ENCODE data around the gene DHFR2. TPM values are rescaled to one million over a fixed set of nuclear protein-coding genes. Genes with fewer than 3 reads are reported as not detected.

DHFR2 gene
- total and polyA plus RNA-seq, 9 of the 15 experiments (the other 6 are each of a cell fraction or from before 2014, with no cell fraction given) = 0.64 to 1.7 (median 1.4) TPM

GRCh38 chr3:94019659-94020058, 43.1 kb downstream of the DHFR2 start:
- intact Hi-C loops (cut with micrococcal nuclease) (no loop called here), in situ Hi-C loops (cut with MboI) (no loop called here)
- ChIA-PET CTCF (ENCODE audit: low intra/inter-chr PET ratio) (no interaction called here), POLR2A (no interaction called here)
- no peaks in the 10 kb centered on the region for H3K79me2 ChIP-seq (ENCODE audit: control insufficient read depth, insufficient read depth, low read length)
- no peak for TF ChIP-seq ZNF24 (IDR thresholded peaks at IDR 0.05)
- no peak for FAIRE-seq
- no peak overlapping the region for H3K4me2 ChIP-seq (ENCODE audit: insufficient read depth, low read length)
- H2AFZ ChIP-seq (ENCODE audit: low read depth, low read length) = no peak overlapping the region
- H3K4me1 ChIP-seq (replicated peaks in 1 of 2; ENCODE audit: control insufficient read depth in 2 of 2, insufficient read depth in 2 of 2, low read length in 2 of 2) = no peaks in the 10 kb centered on the region
- WGBS (ENCODE audit: insufficient coverage, low coverage, missing lambda C conversion rate) = 60% methylated on average over 1 of the region's 2 CpGs
- H3K27me3 ChIP-seq (ENCODE audit: control insufficient read depth in 2 of 2, insufficient read depth in 2 of 2, low read length in 2 of 2) = no peaks in the 10 kb centered on the region
- no peak for ATAC-seq
- H3K9me1 ChIP-seq (ENCODE audit: control insufficient read depth, insufficient read depth, low read length) = no peaks in the 10 kb centered on the region
- peaks cover 2% of the 10 kb centered on the region; the same call in 1 of the 3 replicates for H3K36me3 ChIP-seq (ENCODE audit: control insufficient read depth, insufficient read depth, low read length)
- no peak overlapping the region for H3K27ac ChIP-seq (ENCODE audit: extremely low read depth, low read depth, low read length)
- no peaks in the 10 kb centered on the region for H3K9me3 ChIP-seq (replicated peaks; ENCODE audit: control insufficient read depth, insufficient read depth, low read depth, low read length)
- H4K20me1 ChIP-seq (replicated peaks; ENCODE audit: control insufficient read depth, insufficient read depth, low read length) = no peaks in the 10 kb centered on the region
- H3K9ac ChIP-seq (ENCODE audit: insufficient read depth in 1 of 2, low read depth in 2 of 2, low read length in 2 of 2) = no peak overlapping the region
- no peak for DNase-seq (ENCODE audit: extremely low read depth in 1 of 4, low spot score in 3 of 4)
- no TSS peak for BruUV-seq (replicated peaks)
- no peak overlapping the region for H3K4me3 ChIP-seq

GRCh38 chr3:94015025-94015424, 47.7 kb downstream of the DHFR2 start:
- no peaks in the 10 kb centered on the region for H3K27me3 ChIP-seq (ENCODE audit: control insufficient read depth in 2 of 2, insufficient read depth in 2 of 2, low read length in 2 of 2)
- WGBS (ENCODE audit: insufficient coverage, low coverage, missing lambda C conversion rate) = 100% methylated on average over 1 of the region's 1 CpG
- no peaks in the 10 kb centered on the region for H3K9me3 ChIP-seq (replicated peaks; ENCODE audit: control insufficient read depth, insufficient read depth, low read depth, low read length)
- no peak for FAIRE-seq
- DNase-seq (ENCODE audit: extremely low read depth in 1 of 4, low spot score in 3 of 4) = no peak
- H2AFZ ChIP-seq (ENCODE audit: low read depth, low read length) = no peak overlapping the region
- H3K36me3 ChIP-seq (ENCODE audit: control insufficient read depth, insufficient read depth, low read length) = 0 out of 3 replicates have a peak, but pooled peaks cover 4% of the 10 kb centered on the region
- ChIA-PET CTCF (ENCODE audit: low intra/inter-chr PET ratio) (no interaction called here), POLR2A (no interaction called here)
- H3K27ac ChIP-seq (ENCODE audit: extremely low read depth, low read depth, low read length) = no peak overlapping the region
- H3K79me2 ChIP-seq (ENCODE audit: control insufficient read depth, insufficient read depth, low read length) = no peaks in the 10 kb centered on the region
- no TSS peak for BruUV-seq (replicated peaks)
- H3K9ac ChIP-seq (ENCODE audit: insufficient read depth in 1 of 2, low read depth in 2 of 2, low read length in 2 of 2) = no peak overlapping the region
- no peaks in the 10 kb centered on the region for H3K9me1 ChIP-seq (ENCODE audit: control insufficient read depth, insufficient read depth, low read length)
- in situ Hi-C loops (cut with MboI) = no loop called here
- intact Hi-C loops (cut with micrococcal nuclease) = no loop called here
- no peaks in the 10 kb centered on the region for H4K20me1 ChIP-seq (replicated peaks; ENCODE audit: control insufficient read depth, insufficient read depth, low read length)
- no peaks in the 10 kb centered on the region for H3K4me1 ChIP-seq (replicated peaks in 1 of 2; ENCODE audit: control insufficient read depth in 2 of 2, insufficient read depth in 2 of 2, low read length in 2 of 2)
- no peak overlapping the region for H3K4me2 ChIP-seq (ENCODE audit: insufficient read depth, low read length)
- H3K4me3 ChIP-seq = no peak overlapping the region
- no peak for ATAC-seq
- TF ChIP-seq CHD1 (IDR thresholded peaks at IDR 0.05; ENCODE audit: low read length) (no peak), CXXC5 (CRISPR knock-in tag; IDR thresholded peaks at IDR 0.05) (no peak), ZNF133 (CRISPR knock-in tag; IDR thresholded peaks at IDR 0.05) (no peak), ETV6 (IDR thresholded peaks at IDR 0.05; ENCODE audit: borderline replicate concordance in 1 of 2, low read depth in 2 of 2, low read length in 1 of 2) (no peak), ETV6 (CRISPR knock-in tag; IDR thresholded peaks at IDR 0.05; ENCODE audit: borderline replicate concordance) (no peak), ZNF12 (CRISPR knock-in tag; IDR thresholded peaks at IDR 0.05) (no peak), PYGO2 (tag; IDR thresholded peaks at IDR 0.05) (no peak), TAF15 (IDR thresholded peaks at IDR 0.05; ENCODE audit: low read depth, low read length) (no peak), TCFL5 (CRISPR knock-in tag; conservative IDR thresholded peaks at IDR 0.05) (no peak), SMAD2 (IDR thresholded peaks at IDR 0.05; ENCODE audit: low read depth, low read length) (no peak), ZNF507 (tag; conservative IDR thresholded peaks at IDR 0.05) (no peak), SIX5 (IDR thresholded peaks at IDR 0.05; ENCODE audit: borderline replicate concordance in 1 of 2, insufficient read depth in 1 of 2, low read depth in 1 of 2, low read length in 2 of 2) (no peak), THRAP3 (IDR thresholded peaks at IDR 0.05; ENCODE audit: borderline replicate concordance) (no peak), SMARCE1 (IDR thresholded peaks at IDR 0.05) (no peak), CREBBP (IDR thresholded peaks at IDR 0.05; ENCODE audit: low read depth, low read length) (no peak), ZFP91 (CRISPR knock-in tag; IDR thresholded peaks at IDR 0.05) (no peak), HSF4 (CRISPR knock-in tag; IDR thresholded peaks at IDR 0.05; ENCODE audit: borderline replicate concordance) (no peak)

Measured in K562 (cell line).